Upper lobe of left lung (tissue), 6 donors: ENCODE data around the gene CDX1. TPM values are rescaled to one million over a fixed set of nuclear protein-coding genes. Genes with fewer than 3 reads are reported as not detected.

Experiments used
- ATAC-seq, 2 donors: fragments of 200-7000 bp; cut with Tn5 transposase; one replicate each; pipeline ENCODE4 v1.9.1; 2022; ENCODE audit warnings: mild to moderate bottlenecking in 2 of 2, moderate library complexity in 2 of 2; ENCODE audit not compliant: low FRiP score in 2 of 2
- DNase-seq, 2 donors: peaks; one replicate each; pipeline ENCODE4 v3.0.0-alpha.2; 2019 to 2020
- H3K27ac ChIP-seq, 4 donors: fragments of 200-600 bp; sonication (generic); one replicate each; pipeline ENCODE4 v1.5.1; 2016 to 2019
- H3K27me3 ChIP-seq, 4 donors: fragments of 200-600 bp; sonication (generic); one replicate each; pipeline ENCODE4 v1.5.1; 2017 to 2019
- H3K36me3 ChIP-seq, 4 donors: fragments of 200-600 bp; sonication (generic); one replicate each; pipeline ENCODE4 v1.5.1; 2016 to 2019
- H3K4me1 ChIP-seq, 4 donors: fragments of 200-600 bp; sonication (generic); one replicate each; pipeline ENCODE4 v1.5.1; 2018 to 2019
- H3K4me3 ChIP-seq, 4 donors: fragments of 200-600 bp; sonication (generic); one replicate each; pipeline ENCODE4 v1.5.1; 2017 to 2019; ENCODE audit warnings: mild to moderate bottlenecking in 2 of 4, moderate library complexity in 1 of 4
- H3K9me3 ChIP-seq, 4 donors: fragments of 200-600 bp; sonication (generic); one replicate each; pipeline ENCODE4 v1.5.1; 2018 to 2019
- EP300 ChIP-seq, 4 donors: sonication (generic); formaldehyde crosslinking; IDR thresholded peaks; one replicate each; pipeline ENCODE4 v1.5.1; 2017; ENCODE audit warnings: antibody characterized with exemption in 4 of 4, control low read depth in 2 of 4
- POLR2A ChIP-seq, 4 donors: fragments of 450-650 bp; IDR thresholded peaks; one replicate each; pipeline ENCODE4 v1.5.1; 2016 to 2017; ENCODE audit warnings: antibody characterized with exemption in 4 of 4, mild to moderate bottlenecking in 2 of 4
- POLR2AphosphoS5 ChIP-seq, 2 donors: sonication (generic); formaldehyde crosslinking; IDR thresholded peaks; one replicate each; pipeline ENCODE4 v1.5.1; 2017; ENCODE audit warnings: antibody characterized with exemption in 2 of 2
- WGBS, 2 donors: methylation state at CpG; one replicate each; pipeline ENCODE4 v1.1.5; 2017 to 2018; 5-methylcytosine and 5-hydroxymethylcytosine counted together
- total RNA-seq, 6 donors: library from RNA; depleted of rRNA in 4 of 6; stranded (reverse); fragments of >200 nt in 4 of 6; gene quantifications; one replicate each; pipeline versions ENCODE4 v1.1.0 to v1.2.1, GENCODE V29; 2016 to 2021
- TF ChIP-seq, protein P1 (sequence below), 6 experiments: fragments of 450-650 bp in 4 of 6; fragments of 200-600 bp in 2 of 6; sonication (generic) in 2 of 6; IDR thresholded peaks; one replicate each; pipeline ENCODE4 v1.5.1; 2016 to 2019; ENCODE audit warnings: antibody characterized with exemption in 6 of 6
- donor health status: DM: no; HTN: no; CAD: no; lungs with moderate emphysema.
- donor health status: DM: no; HTN: yes; CAD: no; lungs with severe emphysema.

The CDX1 gene
- total RNA-seq, 6 donors from 2014 or later: 0.17 to 0.30 TPM; not detected in 4

DNA sequence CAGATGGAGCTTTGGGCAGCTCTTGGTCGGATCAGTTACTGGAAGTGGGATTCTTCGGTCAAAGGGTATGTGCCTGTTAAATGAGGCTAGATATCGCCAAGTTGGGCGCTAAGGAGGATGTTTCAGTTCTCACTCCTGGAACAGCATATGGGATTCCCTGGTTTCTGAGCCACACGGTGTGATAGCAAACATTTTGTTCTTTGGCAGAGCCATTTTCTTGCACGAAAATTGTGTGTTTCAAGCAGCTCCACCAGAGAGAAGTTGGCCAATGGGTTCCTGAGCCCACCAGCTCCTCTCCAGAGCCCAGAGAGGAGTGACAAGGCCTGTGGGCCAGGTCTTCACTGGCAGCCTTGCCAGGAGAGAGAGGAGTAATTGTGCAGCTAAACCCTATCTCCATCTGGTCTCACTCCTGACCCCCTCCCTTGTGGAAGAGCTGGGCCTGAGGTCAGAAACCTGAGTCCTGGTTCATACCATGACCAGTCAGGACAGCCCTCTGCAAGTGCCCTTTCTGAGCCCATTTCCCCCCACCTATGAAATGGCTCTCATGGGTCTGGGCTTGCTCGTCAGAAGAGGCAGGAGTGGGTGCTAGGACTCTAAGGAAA, 12.5 kb downstream of the CDX1 start:
- no peaks in the 10 kb centered on the region for H3K36me3 ChIP-seq
- H3K27ac ChIP-seq: peak overlapping the region in 1 of 4 donors; percentile 53
- H3K4me3 ChIP-seq: no peak overlapping the region
- TF ChIP-seq, protein P1, sequence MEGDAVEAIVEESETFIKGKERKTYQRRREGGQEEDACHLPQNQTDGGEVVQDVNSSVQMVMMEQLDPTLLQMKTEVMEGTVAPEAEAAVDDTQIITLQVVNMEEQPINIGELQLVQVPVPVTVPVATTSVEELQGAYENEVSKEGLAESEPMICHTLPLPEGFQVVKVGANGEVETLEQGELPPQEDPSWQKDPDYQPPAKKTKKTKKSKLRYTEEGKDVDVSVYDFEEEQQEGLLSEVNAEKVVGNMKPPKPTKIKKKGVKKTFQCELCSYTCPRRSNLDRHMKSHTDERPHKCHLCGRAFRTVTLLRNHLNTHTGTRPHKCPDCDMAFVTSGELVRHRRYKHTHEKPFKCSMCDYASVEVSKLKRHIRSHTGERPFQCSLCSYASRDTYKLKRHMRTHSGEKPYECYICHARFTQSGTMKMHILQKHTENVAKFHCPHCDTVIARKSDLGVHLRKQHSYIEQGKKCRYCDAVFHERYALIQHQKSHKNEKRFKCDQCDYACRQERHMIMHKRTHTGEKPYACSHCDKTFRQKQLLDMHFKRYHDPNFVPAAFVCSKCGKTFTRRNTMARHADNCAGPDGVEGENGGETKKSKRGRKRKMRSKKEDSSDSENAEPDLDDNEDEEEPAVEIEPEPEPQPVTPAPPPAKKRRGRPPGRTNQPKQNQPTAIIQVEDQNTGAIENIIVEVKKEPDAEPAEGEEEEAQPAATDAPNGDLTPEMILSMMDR (IDR thresholded peaks at IDR 0.05): no peak
- no peak for TF ChIP-seq POLR2AphosphoS5 (IDR thresholded peaks at IDR 0.05)
- TF ChIP-seq POLR2A (IDR thresholded peaks at IDR 0.05): no peak
- no peak for TF ChIP-seq EP300 (IDR thresholded peaks at IDR 0.05)
- no peaks in the 10 kb centered on the region for H3K27me3 ChIP-seq
- 85 to 89% methylated on average over 7 of the region's 7 CpGs for WGBS, 2 donors
- no peaks in the 10 kb centered on the region for H3K9me3 ChIP-seq
- H3K4me1 ChIP-seq: peaks cover 0 to 4% (median 3%) of the 10 kb centered on the region in 4 donors
- no peak for ATAC-seq
- DNase-seq: no peak

DNA sequence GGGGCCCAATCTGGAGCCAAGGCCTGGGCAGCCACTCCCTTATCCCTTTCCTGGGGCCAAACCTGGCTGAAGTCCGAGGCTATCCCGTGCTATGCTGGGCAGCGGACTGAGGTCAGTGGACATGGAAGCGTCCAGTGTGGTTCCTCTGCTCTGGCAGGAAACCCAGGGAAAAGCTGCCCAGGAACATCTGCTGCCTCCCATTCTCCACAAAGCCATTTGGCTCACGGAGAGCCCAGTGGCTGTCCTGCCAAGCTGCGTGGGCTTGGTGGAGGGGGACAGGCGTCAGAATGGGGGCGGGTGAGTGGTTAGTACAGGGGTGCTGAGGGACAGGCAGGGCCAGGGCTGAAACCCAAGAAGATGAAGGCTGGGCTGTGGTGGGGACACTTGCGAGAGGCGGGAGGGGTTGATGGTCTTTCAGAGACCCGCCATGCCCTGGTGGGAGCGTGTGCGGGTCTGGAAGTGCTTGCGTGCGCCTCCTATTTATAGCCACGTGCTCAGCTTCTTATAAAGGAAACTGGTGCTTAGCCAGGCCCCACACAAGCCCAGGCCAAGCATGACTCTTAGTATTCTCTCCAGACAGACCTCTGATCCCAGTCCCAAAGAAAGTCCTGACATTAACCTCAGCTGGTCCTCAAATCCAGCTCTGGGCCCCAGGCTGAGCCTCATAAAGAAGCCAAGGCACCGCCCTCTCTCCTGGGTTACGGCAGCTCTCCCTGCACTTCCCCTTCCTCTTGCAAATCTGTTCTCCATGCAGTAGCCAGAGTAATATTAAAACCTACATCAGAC, 13.9 kb downstream of the CDX1 start:
- Histone ChIP-seq H3K4me1 (peaks cover 0 to 4% (median 3%) of the 10 kb centered on the region in 4 donors), H3K4me3 (no peak overlapping the region), H3K27me3 (no peaks in the 10 kb centered on the region), H3K36me3 (no peaks in the 10 kb centered on the region), H3K9me3 (no peaks in the 10 kb centered on the region), H3K27ac (peak overlapping the region; percentile 53 to 61 (median 56))
- ATAC-seq (peak; percentile 42 to 85), DNase-seq (peak in 1 of 2 donors; percentile 80)
- TF ChIP-seq, protein P1 (IDR thresholded peaks at IDR 0.05): no peak
- peak in 1 of 2 donors; percentile 28 for TF ChIP-seq POLR2AphosphoS5 (IDR thresholded peaks at IDR 0.05)
- TF ChIP-seq EP300 (IDR thresholded peaks at IDR 0.05): no peak
- TF ChIP-seq POLR2A (IDR thresholded peaks at IDR 0.05): no peak
- 68 to 79% methylated on average over 13 to 18 of the region's 18 CpGs for WGBS, 2 donors

DNA sequence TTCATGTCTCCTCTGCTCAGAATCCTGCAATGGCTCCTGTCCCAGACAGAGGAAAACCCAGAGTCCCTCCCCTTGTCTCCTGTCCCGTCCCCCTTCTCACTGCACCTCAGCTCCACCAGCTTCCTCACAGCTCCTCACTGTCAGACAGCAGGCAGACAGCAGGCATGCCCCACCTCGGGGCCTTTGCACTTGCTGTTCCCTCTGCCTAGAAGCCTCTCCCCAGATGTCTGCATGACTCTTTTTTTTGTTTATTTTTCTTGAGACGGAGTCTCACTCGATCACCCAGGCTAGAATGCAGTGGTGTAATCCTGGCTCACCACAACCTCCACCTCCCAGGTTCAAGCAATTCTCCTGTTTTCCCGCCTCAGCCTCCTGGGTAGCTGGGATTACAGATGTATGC, 14.4 kb downstream of the CDX1 start:
- TF ChIP-seq POLR2AphosphoS5 (IDR thresholded peaks at IDR 0.05): no peak
- TF ChIP-seq, protein P1 (IDR thresholded peaks at IDR 0.05): no peak
- TF ChIP-seq POLR2A (IDR thresholded peaks at IDR 0.05): no peak
- TF ChIP-seq EP300 (IDR thresholded peaks at IDR 0.05): no peak
- DNase-seq: no peak
- H3K36me3 ChIP-seq: no peaks in the 10 kb centered on the region
- ATAC-seq: peak in 1 of 2 donors; percentile 63
- no peak overlapping the region for H3K4me3 ChIP-seq
- H3K4me1 ChIP-seq: peaks cover 0 to 4% (median 3%) of the 10 kb centered on the region in 4 donors
- 62 to 64% methylated on average over 5 of the region's 5 CpGs for WGBS, 2 donors
- H3K9me3 ChIP-seq: no peaks in the 10 kb centered on the region
- peak overlapping the region; percentile 53 to 61 (median 56) for H3K27ac ChIP-seq
- H3K27me3 ChIP-seq: no peaks in the 10 kb centered on the region

DNA sequence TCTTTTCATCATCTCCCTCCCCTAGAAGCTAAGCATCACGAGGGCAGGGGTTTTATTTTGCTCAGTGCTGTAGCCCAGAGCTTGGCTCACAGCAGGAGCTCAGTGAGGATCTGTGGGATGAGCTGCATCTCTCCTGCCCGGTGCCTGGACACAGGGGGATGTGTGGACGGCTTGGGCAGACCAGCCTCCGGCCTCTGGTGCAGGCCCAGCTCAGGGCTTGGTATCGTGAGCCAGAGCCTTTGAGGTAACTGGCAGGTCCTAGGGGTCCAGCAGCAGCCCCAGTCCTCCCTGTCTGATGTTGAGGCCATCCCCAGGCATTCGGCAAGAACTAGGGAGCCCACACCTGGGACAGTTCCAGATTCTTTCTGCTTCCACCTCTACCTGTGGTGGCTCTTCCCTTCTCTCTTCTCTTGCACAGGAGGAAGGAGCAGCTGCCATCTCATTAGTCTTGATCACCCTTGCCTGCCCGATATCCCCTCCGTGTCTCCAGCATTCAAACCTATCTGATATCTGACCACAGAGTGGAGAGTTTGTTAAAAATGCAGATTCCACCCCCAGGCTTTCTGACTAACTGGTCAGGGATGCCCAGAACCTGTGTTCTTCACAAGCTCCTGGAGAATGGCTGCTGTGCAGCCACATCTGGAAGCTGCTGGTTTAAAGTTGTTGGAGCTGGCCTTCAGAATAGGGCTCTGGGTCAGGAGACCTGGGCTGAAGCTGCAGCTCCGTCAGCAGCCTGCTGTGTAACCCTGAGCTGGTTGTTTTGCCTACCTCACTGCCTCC, 15.4 kb downstream of the CDX1 start:
- DNase-seq: peak in 1 of 2 donors; percentile 35
- no peak for ATAC-seq
- Histone ChIP-seq H3K27me3 (no peaks in the 10 kb centered on the region), H3K36me3 (no peaks in the 10 kb centered on the region), H3K4me1 (peaks cover 0 to 4% (median 3%) of the 10 kb centered on the region in 4 donors), H3K9me3 (no peaks in the 10 kb centered on the region), H3K27ac (peak overlapping the region in 1 of 4 donors; percentile 61), H3K4me3 (no peak overlapping the region)
- TF ChIP-seq EP300 (IDR thresholded peaks at IDR 0.05) (no peak), POLR2AphosphoS5 (IDR thresholded peaks at IDR 0.05) (no peak), POLR2A (IDR thresholded peaks at IDR 0.05) (no peak)
- TF ChIP-seq, protein P1 (IDR thresholded peaks at IDR 0.05): no peak
- WGBS, 2 donors: 85 to 89% methylated on average over 9 of the region's 9 CpGs
